ENCODE results near the gene GIMAP2. TPM values are rescaled to one million over a fixed set of nuclear protein-coding genes. Genes with fewer than 3 reads are reported as not detected.

The GIMAP2 gene
- total and polyA plus RNA-seq, 2 donors = 32.5 to 70.4 TPM

DNA sequence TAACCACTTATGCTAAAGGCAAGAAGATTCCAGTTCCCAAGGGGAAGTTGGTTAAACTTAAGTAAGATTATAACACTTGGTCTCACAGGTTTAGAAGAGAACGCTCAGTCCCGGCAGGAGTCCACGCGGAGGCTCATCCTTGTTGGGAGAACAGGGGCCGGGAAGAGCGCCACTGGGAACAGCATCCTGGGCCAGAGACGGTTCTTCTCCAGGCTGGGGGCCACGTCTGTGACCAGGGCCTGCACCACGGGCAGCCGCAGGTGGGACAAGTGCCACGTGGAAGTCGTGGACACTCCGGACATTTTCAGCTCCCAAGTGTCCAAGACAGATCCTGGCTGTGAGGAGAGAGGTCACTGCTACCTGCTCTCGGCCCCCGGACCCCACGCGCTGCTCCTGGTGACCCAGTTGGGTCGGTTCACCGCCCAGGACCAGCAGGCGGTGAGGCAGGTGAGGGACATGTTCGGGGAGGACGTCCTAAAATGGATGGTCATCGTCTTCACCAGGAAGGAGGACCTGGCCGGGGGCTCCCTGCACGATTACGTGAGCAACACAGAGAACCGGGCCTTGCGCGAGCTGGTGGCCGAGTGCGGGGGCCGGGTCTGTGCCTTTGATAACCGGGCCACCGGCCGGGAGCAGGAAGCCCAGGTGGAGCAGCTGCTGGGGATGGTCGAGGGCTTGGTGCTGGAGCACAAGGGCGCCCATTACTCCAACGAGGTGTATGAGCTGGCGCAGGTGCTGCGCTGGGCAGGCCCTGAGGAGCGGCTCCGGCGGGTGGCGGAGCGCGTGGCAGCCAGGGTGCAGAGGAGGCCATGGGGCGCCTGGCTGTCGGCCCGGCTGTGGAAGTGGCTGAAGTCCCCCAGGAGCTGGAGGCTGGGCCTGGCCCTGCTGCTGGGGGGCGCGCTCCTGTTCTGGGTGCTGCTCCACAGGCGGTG lies 34.7 kb downstream of the GIMAP2 start:
- Histone ChIP-seq H3K9me3 (ENCODE audit: control insufficient read depth in 2 of 2, insufficient read depth in 1 of 2, low read length in 1 of 2) (peaks cover 0 to 14% of the 10 kb centered on the region in 2 donors), H3K27me3 (ENCODE audit: control insufficient read depth in 2 of 2, insufficient read depth in 1 of 2, low read length in 1 of 2) (no peaks in the 10 kb centered on the region), H3K4me3 (ENCODE audit: low read length in 2 of 2) (no peak overlapping the region), H3K27ac (ENCODE audit: low read depth in 1 of 2, low read length in 1 of 2) (no peak overlapping the region), H3K36me3 (ENCODE audit: control insufficient read depth in 2 of 2, insufficient read depth in 2 of 2, low read length in 1 of 2) (peaks cover 3 to 37% of the 10 kb centered on the region in 2 donors), H3K4me1 (ENCODE audit: control insufficient read depth in 2 of 2, insufficient read depth in 2 of 2, low read length in 2 of 2) (peaks cover 3 to 28% of the 10 kb centered on the region in 2 donors)
- no peak for DNase-seq (ENCODE audit: low read depth in 6 of 9, low spot score in 9 of 9)
- whole genome bisulfite sequencing = 98% methylated on average over 52 of the region's 52 CpGs

DNA sequence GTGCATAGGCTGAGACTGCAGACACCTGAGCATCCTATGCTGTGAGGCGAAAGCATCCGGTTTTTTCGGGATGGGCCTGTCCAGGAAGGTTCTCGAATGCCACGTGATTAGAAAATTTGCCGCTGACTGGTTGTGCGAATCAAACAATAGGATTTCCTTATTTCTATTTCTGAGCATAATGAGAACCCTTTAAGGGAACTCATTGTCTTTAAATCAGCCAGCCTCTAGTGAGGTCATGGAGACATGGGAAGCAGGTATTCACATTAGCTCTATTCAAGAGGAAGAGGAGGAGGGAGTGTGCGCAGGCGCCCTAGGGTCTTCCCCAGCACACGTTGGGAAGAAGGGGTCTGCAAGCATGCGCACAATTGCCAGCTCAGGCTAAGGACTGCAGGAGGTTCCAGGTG lies 36.5 kb downstream of the GIMAP2 start:
- Histone ChIP-seq H3K27me3 (ENCODE audit: control insufficient read depth in 2 of 2, insufficient read depth in 1 of 2, low read length in 1 of 2) (no peaks in the 10 kb centered on the region), H3K4me1 (ENCODE audit: control insufficient read depth in 2 of 2, insufficient read depth in 2 of 2, low read length in 2 of 2) (peaks cover 0 to 11% of the 10 kb centered on the region in 2 donors), H3K27ac (ENCODE audit: low read depth in 1 of 2, low read length in 1 of 2) (no peak overlapping the region), H3K9me3 (ENCODE audit: control insufficient read depth in 2 of 2, insufficient read depth in 1 of 2, low read length in 1 of 2) (peaks cover 0 to 18% of the 10 kb centered on the region in 2 donors), H3K36me3 (ENCODE audit: control insufficient read depth in 2 of 2, insufficient read depth in 2 of 2, low read length in 1 of 2) (peaks cover 3 to 37% of the 10 kb centered on the region in 2 donors), H3K4me3 (ENCODE audit: low read length in 2 of 2) (no peak overlapping the region)
- no peak for DNase-seq (ENCODE audit: low read depth in 6 of 9, low spot score in 9 of 9)
- WGBS = 93% methylated on average over 11 of the region's 11 CpGs

DNA sequence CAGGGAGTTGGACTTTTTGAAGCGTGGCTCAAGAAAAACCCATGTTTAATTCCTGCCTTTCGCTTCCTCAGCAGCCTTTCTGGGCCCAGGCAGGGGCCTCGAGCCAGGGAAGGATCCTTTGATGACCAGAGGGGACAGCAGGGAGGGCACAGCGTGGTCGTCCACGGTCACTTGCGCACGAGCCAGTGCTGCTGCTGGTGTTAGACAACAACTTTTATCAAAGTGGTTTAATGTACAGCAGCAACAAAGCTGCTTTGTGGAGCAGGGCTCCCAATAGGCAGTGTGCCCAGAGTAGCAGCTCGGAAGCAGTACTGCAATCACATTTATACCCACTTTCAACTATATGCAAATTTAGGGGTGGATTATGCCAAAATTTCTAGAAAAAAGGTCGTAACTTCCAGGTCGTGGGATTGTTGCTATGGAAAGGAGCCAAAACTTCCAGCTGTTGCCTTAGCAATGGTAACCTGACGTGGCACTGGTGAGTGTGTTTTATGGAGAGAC lies 37.0 kb downstream of the GIMAP2 start:
- Histone ChIP-seq H3K27me3 (ENCODE audit: control insufficient read depth in 2 of 2, insufficient read depth in 1 of 2, low read length in 1 of 2) (no peaks in the 10 kb centered on the region), H3K9me3 (ENCODE audit: control insufficient read depth in 2 of 2, insufficient read depth in 1 of 2, low read length in 1 of 2) (peaks cover 0 to 18% of the 10 kb centered on the region in 2 donors), H3K27ac (ENCODE audit: low read depth in 1 of 2, low read length in 1 of 2) (no peak overlapping the region), H3K36me3 (ENCODE audit: control insufficient read depth in 2 of 2, insufficient read depth in 2 of 2, low read length in 1 of 2) (peaks cover 3 to 37% of the 10 kb centered on the region in 2 donors), H3K4me1 (ENCODE audit: control insufficient read depth in 2 of 2, insufficient read depth in 2 of 2, low read length in 2 of 2) (peaks cover 0 to 9% of the 10 kb centered on the region in 2 donors), H3K4me3 (ENCODE audit: low read length in 2 of 2) (no peak overlapping the region)
- no peak for DNase-seq (ENCODE audit: low read depth in 6 of 9, low spot score in 9 of 9)
- WGBS = 91% methylated on average over 12 of the region's 12 CpGs

DNA sequence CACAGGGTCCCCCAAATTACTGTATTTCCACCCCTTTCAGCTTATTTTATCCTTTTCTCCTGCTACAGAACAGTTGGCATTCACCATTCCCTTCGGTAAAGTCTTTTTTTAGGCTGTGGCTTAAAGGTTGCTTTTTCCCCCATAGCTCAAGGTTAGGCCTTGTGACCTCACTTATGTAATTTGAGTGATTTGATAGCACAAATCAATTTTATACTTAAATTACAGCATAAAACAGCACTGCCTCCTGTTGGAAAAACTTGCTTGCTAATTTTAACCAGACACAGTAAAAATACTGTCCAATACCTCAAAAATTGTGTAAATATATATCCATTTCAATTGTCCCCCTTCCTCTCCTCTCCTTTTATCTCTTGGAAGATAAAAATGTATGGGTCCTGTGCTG lies 38.0 kb downstream of the GIMAP2 start:
- H3K36me3 ChIP-seq (ENCODE audit: control insufficient read depth in 2 of 2, insufficient read depth in 2 of 2, low read length in 1 of 2) = peaks cover 3 to 37% of the 10 kb centered on the region in 2 donors
- H3K4me3 ChIP-seq (ENCODE audit: low read length in 2 of 2) = no peak overlapping the region
- WGBS = 88% methylated on average over 1 of the region's 1 CpG
- H3K27me3 ChIP-seq (ENCODE audit: control insufficient read depth in 2 of 2, insufficient read depth in 1 of 2, low read length in 1 of 2) = no peaks in the 10 kb centered on the region
- peaks cover 0 to 6% of the 10 kb centered on the region in 2 donors for H3K4me1 ChIP-seq (ENCODE audit: control insufficient read depth in 2 of 2, insufficient read depth in 2 of 2, low read length in 2 of 2)
- H3K9me3 ChIP-seq (ENCODE audit: control insufficient read depth in 2 of 2, insufficient read depth in 1 of 2, low read length in 1 of 2) = peaks cover 0 to 21% of the 10 kb centered on the region in 2 donors
- no peak overlapping the region for H3K27ac ChIP-seq (ENCODE audit: low read depth in 1 of 2, low read length in 1 of 2)
- DNase-seq (ENCODE audit: low read depth in 6 of 9, low spot score in 9 of 9) = no peak

DNA sequence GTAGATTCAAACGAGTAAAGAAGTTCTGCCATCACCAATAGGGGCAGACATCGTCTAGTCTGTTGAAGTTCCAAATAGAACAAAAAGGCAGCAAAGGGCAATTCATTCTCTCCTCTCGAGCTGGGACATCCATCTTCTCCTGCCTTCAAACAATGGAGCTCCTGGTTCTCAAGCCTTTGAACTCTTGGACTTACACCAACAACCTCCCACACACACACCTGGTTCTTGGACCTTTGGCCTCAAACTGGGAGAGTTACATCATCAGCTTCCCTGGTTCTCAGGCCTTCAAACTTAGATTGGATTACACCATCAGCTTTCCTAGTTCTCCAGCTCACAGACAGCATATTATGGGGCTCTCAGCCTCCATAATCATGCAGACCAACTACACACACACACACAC lies 41.9 kb downstream of the GIMAP2 start:
- Histone ChIP-seq H3K4me1 (ENCODE audit: control insufficient read depth in 2 of 2, insufficient read depth in 2 of 2, low read length in 2 of 2) (peaks cover 0 to 5% of the 10 kb centered on the region in 2 donors), H3K4me3 (ENCODE audit: low read length in 2 of 2) (no peak overlapping the region), H3K27ac (ENCODE audit: low read depth in 1 of 2, low read length in 1 of 2) (no peak overlapping the region), H3K36me3 (ENCODE audit: control insufficient read depth in 2 of 2, insufficient read depth in 2 of 2, low read length in 1 of 2) (peaks cover 0 to 6% of the 10 kb centered on the region in 2 donors), H3K9me3 (ENCODE audit: control insufficient read depth in 2 of 2, insufficient read depth in 1 of 2, low read length in 1 of 2) (peaks cover 0 to 10% of the 10 kb centered on the region in 2 donors), H3K27me3 (ENCODE audit: control insufficient read depth in 2 of 2, insufficient read depth in 1 of 2, low read length in 1 of 2) (no peaks in the 10 kb centered on the region)
- 95% methylated on average over 3 of the region's 3 CpGs for WGBS
- DNase-seq (ENCODE audit: low read depth in 6 of 9, low spot score in 9 of 9) = no peak

DNA sequence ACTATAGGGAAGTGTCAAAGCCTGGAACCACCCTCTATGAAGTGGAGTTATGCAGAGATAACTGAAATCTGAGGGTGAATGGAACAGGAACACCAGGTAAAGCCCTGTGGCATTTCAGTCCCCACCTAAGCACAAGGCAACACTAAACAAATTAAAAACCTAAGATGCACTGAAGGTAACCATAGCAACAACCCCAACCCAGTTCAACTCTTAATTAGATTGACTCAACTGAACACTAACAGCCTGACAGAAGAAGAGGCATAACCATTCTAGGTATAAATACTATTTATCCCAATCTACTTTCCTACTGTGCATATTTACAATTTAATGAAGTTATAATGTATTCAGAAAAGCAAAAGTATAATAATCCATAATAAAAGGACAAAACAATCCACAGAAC lies 42.5 kb downstream of the GIMAP2 start:
- Histone ChIP-seq H3K27me3 (ENCODE audit: control insufficient read depth in 2 of 2, insufficient read depth in 1 of 2, low read length in 1 of 2) (no peaks in the 10 kb centered on the region), H3K4me1 (ENCODE audit: control insufficient read depth in 2 of 2, insufficient read depth in 2 of 2, low read length in 2 of 2) (peaks cover 0 to 6% of the 10 kb centered on the region in 2 donors), H3K36me3 (ENCODE audit: control insufficient read depth in 2 of 2, insufficient read depth in 2 of 2, low read length in 1 of 2) (peaks cover 0 to 3% of the 10 kb centered on the region in 2 donors), H3K4me3 (ENCODE audit: low read length in 2 of 2) (no peak overlapping the region), H3K9me3 (ENCODE audit: control insufficient read depth in 2 of 2, insufficient read depth in 1 of 2, low read length in 1 of 2) (peaks cover 0 to 7% of the 10 kb centered on the region in 2 donors), H3K27ac (ENCODE audit: low read depth in 1 of 2, low read length in 1 of 2) (no peak overlapping the region)
- DNase-seq (ENCODE audit: low read depth in 6 of 9, low spot score in 9 of 9) = no peak

DNA sequence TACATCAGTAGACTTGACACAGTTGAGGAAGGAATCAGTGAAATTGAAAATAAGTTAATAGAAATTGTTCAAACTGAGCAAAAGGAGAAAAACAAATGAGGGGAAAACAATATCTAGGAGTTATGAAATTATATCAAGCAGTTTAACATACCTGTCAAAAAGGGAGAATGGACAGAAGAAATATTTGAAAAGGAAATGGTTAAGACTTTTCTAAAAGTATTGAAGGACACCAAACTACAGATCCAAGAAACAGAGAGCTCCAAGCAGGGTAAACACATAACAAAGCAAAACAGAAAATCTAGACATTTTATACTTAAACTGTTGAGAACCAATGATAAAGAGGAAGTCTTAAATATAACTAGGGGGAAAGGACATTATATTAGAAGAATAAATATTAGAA lies 43.1 kb downstream of the GIMAP2 start:
- Histone ChIP-seq H3K27me3 (ENCODE audit: control insufficient read depth in 2 of 2, insufficient read depth in 1 of 2, low read length in 1 of 2) (no peaks in the 10 kb centered on the region), H3K36me3 (ENCODE audit: control insufficient read depth in 2 of 2, insufficient read depth in 2 of 2, low read length in 1 of 2) (no peaks in the 10 kb centered on the region), H3K4me1 (ENCODE audit: control insufficient read depth in 2 of 2, insufficient read depth in 2 of 2, low read length in 2 of 2) (peaks cover 0 to 9% of the 10 kb centered on the region in 2 donors), H3K27ac (ENCODE audit: low read depth in 1 of 2, low read length in 1 of 2) (no peak overlapping the region), H3K4me3 (ENCODE audit: low read length in 2 of 2) (no peak overlapping the region), H3K9me3 (ENCODE audit: control insufficient read depth in 2 of 2, insufficient read depth in 1 of 2, low read length in 1 of 2) (peaks cover 0 to 7% of the 10 kb centered on the region in 2 donors)
- DNase-seq (ENCODE audit: low read depth in 6 of 9, low spot score in 9 of 9) = no peak

DNA sequence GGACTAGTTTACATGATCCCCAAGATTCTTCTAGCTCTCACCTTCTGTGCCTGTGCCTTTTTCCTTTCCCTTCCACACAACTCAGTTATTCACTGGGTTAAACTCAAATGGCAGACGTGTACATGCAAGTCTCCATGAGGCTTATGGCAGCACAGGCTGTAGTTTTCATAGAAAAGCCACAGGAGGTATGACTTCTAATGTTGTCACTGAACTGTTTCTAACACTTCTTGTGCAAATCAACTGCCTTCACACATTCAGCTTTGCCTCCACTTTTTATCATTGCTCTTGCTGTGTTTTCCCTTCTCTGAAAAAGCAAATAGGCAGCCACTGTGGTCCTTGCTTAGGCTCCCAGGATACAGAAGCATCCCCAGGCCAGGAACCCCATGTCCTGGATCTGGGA lies 46.4 kb downstream of the GIMAP2 start:
- WGBS = 81% methylated on average over 1 of the region's 1 CpG
- Histone ChIP-seq H3K27ac (ENCODE audit: low read depth in 1 of 2, low read length in 1 of 2) (no peak overlapping the region), H3K4me1 (ENCODE audit: control insufficient read depth in 2 of 2, insufficient read depth in 2 of 2, low read length in 2 of 2) (peaks cover 10 to 25% of the 10 kb centered on the region in 2 donors)

DNA sequence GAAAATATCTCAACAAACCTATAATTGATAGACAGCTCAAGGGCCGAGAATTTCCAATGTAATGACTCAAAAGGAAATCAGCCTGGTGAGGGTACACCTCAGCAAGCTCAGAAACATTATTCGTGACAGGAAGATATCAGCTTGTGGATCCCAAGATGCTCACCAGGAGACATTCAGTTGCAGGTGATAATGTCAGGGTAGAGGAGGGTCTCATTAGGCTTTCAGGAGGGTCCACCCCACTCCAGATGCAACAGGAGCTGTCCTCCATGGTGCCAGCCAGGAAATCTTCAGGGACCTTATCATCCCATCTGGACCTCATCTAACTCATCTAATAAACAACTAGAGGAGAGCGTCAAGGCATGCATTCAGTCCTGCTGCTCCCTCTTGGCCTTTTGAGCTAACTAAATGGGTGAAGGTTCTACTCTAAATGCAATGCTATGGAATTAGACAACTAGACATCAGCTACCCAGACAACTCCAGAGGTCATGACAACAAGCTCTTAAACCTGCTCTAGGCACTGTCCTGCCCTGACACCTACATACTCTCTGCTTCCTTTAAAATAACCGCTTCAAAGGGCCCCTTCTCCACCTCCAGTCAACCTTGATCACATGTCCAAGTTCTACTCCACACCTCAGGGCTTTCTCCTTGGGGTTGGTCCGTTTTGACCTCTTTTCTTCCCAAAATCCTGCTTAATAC lies 47.4 kb downstream of the GIMAP2 start:
- no peak overlapping the region for H3K4me3 ChIP-seq (ENCODE audit: low read length in 2 of 2)
- WGBS = 94% methylated on average over 5 of the region's 5 CpGs

More for the DNA sequence above, 46.4 kb downstream of the GIMAP2 start:
- DNase-seq (ENCODE audit: low read depth in 6 of 9, low spot score in 9 of 9) = no peak
- Histone ChIP-seq H3K9me3 (ENCODE audit: control insufficient read depth in 2 of 2, insufficient read depth in 1 of 2, low read length in 1 of 2) (peaks cover 0 to 3% of the 10 kb centered on the region in 2 donors), H3K27me3 (ENCODE audit: control insufficient read depth in 2 of 2, insufficient read depth in 1 of 2, low read length in 1 of 2) (no peaks in the 10 kb centered on the region), H3K4me3 (ENCODE audit: low read length in 2 of 2) (no peak overlapping the region), H3K36me3 (ENCODE audit: control insufficient read depth in 2 of 2, insufficient read depth in 2 of 2, low read length in 1 of 2) (no peaks in the 10 kb centered on the region)

More for the DNA sequence above, 47.4 kb downstream of the GIMAP2 start:
- Histone ChIP-seq H3K9me3 (ENCODE audit: control insufficient read depth in 2 of 2, insufficient read depth in 1 of 2, low read length in 1 of 2) (no peaks in the 10 kb centered on the region), H3K27me3 (ENCODE audit: control insufficient read depth in 2 of 2, insufficient read depth in 1 of 2, low read length in 1 of 2) (no peaks in the 10 kb centered on the region), H3K27ac (ENCODE audit: low read depth in 1 of 2, low read length in 1 of 2) (no peak overlapping the region), H3K4me1 (ENCODE audit: control insufficient read depth in 2 of 2, insufficient read depth in 2 of 2, low read length in 2 of 2) (peaks cover 13 to 36% of the 10 kb centered on the region in 2 donors), H3K36me3 (ENCODE audit: control insufficient read depth in 2 of 2, insufficient read depth in 2 of 2, low read length in 1 of 2) (no peaks in the 10 kb centered on the region)
- DNase-seq (ENCODE audit: low read depth in 6 of 9, low spot score in 9 of 9) = no peak

Data from thymus (tissue), 11 donors.